RPMI7951 (cell line): ENCODE results near the gene C6orf136. TPM values are rescaled to one million over a fixed set of nuclear protein-coding genes. Genes with fewer than 3 reads are reported as not detected.

Experiments
- DNase-seq: peaks from one replicate; pipeline ENCODE4 v3.0.0-alpha.2; 2012; ENCODE audit warnings: low read depth
- total RNA-seq: library from RNA; depleted of rRNA; stranded (reverse); fragments of >200 nt; shearing (Covaris generic); gene quantifications from 2 replicates; pipeline ENCODE4 v1.2.3, GENCODE V29; 2014; rRNA removed

C6orf136 gene
- total RNA-seq = 7.1 and 7.4 TPM in 2 replicates

- peak; percentile 89 for DNase-seq
Measured at GRCh38 chr6:30646450-30647241, at the start of gene C6orf136. Gene C6orf136, plus strand, starts transcription at chr6:30647133. Its CDS starts 99 bp downstream, at chr6:30647232.

GRCh38 chr6:30597315-30598144 lies 49.4 kb upstream of the C6orf136 start:
- DNase-seq = peak; percentile 77

GRCh38 chr6:30598912-30599624 lies 47.9 kb upstream of the C6orf136 start:
- DNase-seq = no peak

- DNase-seq = no peak
Measured at GRCh38 chr6:30599625-30600324, 47.2 kb upstream of the C6orf136 start.

GRCh38 chr6:30600451-30600961 lies 46.4 kb upstream of the C6orf136 start:
- DNase-seq = no peak

GRCh38 chr6:30601436-30601814 lies 45.5 kb upstream of the C6orf136 start:
- no peak for DNase-seq

- no peak for DNase-seq
Measured at GRCh38 chr6:30601815-30602641, 44.9 kb upstream of the C6orf136 start.

- DNase-seq = no peak
Measured at GRCh38 chr6:30603961-30604360, 43.0 kb upstream of the C6orf136 start.

- DNase-seq = no peak
Measured at GRCh38 chr6:30610065-30610464, 36.9 kb upstream of the C6orf136 start.

- DNase-seq = no peak
Measured at GRCh38 chr6:30611150-30611855, 35.6 kb upstream of the C6orf136 start.

GRCh38 chr6:30611856-30612194 lies 35.1 kb upstream of the C6orf136 start:
- no peak for DNase-seq

- peak; percentile 35 for DNase-seq
Measured at GRCh38 chr6:30612213-30612612, 34.7 kb upstream of the C6orf136 start.

GRCh38 chr6:30612687-30613248 lies 34.2 kb upstream of the C6orf136 start:
- peak; percentile 59 for DNase-seq

- DNase-seq = no peak
Measured at GRCh38 chr6:30613251-30614043, 33.5 kb upstream of the C6orf136 start.

- DNase-seq = no peak
Measured at GRCh38 chr6:30614044-30614842, 32.7 kb upstream of the C6orf136 start.

GRCh38 chr6:30614843-30615218 lies 32.1 kb upstream of the C6orf136 start:
- DNase-seq = peak; percentile 97

GRCh38 chr6:30615219-30615957 lies 31.5 kb upstream of the C6orf136 start:
- peak; percentile 85 for DNase-seq
